MG63 (cell line): ENCODE results near the gene MICAL3. TPM values are rescaled to one million over a fixed set of nuclear protein-coding genes. Genes with fewer than 3 reads are reported as not detected.
"Not testable (repeated sequence)": the region's sequence is repeated elsewhere in the genome, so short reads cannot be mapped to it uniquely, and the experiment has no call there.

Experiments
- DNase-seq: peaks from one replicate; pipeline ENCODE4 v3.0.0-alpha.2; 2020
- H3K27me3 ChIP-seq: fragments of 250-450 bp; sonication (Bioruptor Pico); 2 replicates; pipeline ENCODE4 v1.5.1; 2020; ENCODE audit warnings: mild to moderate bottlenecking, moderate library complexity
- H3K36me3 ChIP-seq: fragments of 250-450 bp; sonication (Bioruptor Pico); 2 replicates; pipeline ENCODE4 v1.5.1; 2020; ENCODE audit warnings: mild to moderate bottlenecking, moderate library complexity
- H3K4me3 ChIP-seq: fragments of 250-450 bp; sonication (Bioruptor Pico); 2 replicates; pipeline ENCODE4 v1.5.1; 2020; ENCODE audit warnings: mild to moderate bottlenecking, moderate library complexity
- H3K9me3 ChIP-seq: fragments of 250-450 bp; sonication (Bioruptor Pico); 2 replicates; pipeline ENCODE4 v1.5.1; 2020; ENCODE audit warnings: mild to moderate bottlenecking, moderate library complexity
- total RNA-seq: library from RNA; depleted of rRNA; stranded (reverse); fragments of >200 nt; shearing (Covaris generic); gene quantifications from 2 replicates; pipeline ENCODE4 v1.2.3, GENCODE V29; 2014; ENCODE audit warnings: low replicate concordance

Gene MICAL3
- total RNA-seq, 1 experiment from 2014 or later: 13.4 TPM

DNA sequence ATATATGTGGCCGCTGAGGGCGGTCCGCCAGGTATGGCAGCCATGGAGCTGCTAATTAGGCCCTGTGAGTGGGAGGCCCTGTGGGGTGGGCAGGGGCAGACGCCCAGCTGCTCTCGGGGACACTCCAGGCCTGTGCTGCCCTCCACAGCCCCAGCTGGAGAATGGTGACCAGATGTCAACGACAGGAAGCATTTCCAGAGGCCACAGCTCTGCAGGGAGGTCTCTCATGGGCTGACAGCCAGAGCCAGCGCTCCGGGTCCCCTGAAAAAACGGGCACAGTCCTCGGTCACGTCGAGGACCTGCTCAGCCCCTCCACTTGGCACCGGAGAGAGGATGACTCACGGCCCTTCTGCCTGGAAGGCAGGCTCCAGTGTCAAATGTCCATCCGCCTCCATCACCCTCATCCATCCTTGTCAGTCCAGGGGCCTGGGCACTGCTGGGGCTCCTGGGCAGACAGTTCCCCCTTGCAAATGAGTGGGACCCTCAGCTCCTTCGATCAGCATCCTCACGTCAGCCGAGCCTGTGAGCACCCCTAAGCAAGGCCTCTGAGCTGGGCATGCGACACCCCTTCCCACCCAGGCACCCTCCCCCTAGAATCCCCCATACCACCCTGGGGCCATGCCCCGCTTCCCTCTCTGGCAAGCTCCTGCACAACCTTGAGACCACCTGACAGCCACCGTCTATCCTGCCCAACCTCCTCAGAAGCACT lies 252.0 kb downstream of the MICAL3 start:
- H3K4me3 ChIP-seq: no peak overlapping the region
- peak; percentile 33 for DNase-seq
- H3K9me3 ChIP-seq: no peaks in the 10 kb centered on the region
- H3K27me3 ChIP-seq: no peaks in the 10 kb centered on the region
- H3K36me3 ChIP-seq: no peaks in the 10 kb centered on the region

DNA sequence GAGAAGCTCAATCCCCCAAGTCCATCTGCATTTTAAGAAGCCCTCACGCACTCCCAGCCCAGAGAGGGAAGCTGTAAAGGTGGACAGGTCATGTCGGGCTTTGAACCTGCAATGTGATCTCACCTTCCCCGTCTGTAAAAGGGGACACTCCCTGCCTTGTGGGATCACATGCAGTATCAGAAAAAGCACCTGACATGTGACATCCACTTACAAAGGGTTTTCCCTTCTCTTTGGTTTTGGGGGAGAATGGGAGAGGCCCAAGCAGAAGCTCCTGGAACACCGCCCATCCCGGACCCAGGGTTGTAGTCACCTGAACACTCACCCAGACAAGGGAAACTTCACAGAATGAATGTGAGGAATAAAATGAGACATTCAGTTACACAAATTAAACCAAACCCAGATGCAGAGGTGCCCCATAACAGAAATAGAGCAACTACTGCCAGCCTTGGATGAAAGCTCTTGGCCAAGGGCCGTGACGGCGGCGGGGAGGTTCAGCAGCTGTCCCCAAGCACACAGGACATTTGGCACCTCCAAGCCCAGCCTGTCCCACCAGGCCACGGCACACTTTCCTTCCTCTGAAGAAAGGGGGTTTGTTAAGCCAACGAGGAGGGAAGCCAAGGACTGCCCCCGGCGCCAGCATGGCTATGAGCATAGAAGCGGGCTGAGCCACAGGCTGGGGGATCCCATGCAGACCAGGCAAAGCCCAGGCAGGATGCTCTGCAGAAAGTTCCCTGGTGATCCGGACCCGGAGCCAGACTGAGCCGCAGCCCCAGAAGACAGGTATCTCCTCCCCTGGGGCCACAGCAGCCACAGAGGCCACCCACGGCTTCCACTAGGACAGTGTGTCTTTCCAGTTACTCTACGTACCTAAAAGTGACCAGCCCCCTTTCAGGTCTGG lies 253.9 kb downstream of the MICAL3 start:
- Histone ChIP-seq H3K36me3 (no peaks in the 10 kb centered on the region), H3K9me3 (no peaks in the 10 kb centered on the region), H3K4me3 (no peak overlapping the region), H3K27me3 (no peaks in the 10 kb centered on the region)
- DNase-seq: no peak

DNA sequence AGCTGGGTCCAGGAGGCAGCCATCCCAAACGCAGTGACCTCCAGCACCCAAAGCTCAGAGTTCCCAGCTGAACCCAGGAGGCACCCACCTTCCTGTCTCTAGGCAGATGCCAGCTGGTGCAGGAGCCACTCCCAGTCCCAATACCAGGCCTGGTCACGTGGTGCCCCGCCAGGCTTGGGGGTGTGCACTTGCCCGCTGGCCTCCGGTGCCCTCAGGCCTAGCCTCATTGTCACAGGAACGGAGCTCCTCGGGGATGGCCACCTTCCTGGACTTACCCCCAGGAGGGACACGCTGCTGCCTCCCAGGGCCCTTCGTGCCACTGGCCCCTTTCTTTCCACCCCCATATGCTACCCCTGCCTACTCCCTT lies 254.7 kb downstream of the MICAL3 start:
- DNase-seq: no peak
- no peak overlapping the region for H3K4me3 ChIP-seq
- no peaks in the 10 kb centered on the region for H3K36me3 ChIP-seq

DNA sequence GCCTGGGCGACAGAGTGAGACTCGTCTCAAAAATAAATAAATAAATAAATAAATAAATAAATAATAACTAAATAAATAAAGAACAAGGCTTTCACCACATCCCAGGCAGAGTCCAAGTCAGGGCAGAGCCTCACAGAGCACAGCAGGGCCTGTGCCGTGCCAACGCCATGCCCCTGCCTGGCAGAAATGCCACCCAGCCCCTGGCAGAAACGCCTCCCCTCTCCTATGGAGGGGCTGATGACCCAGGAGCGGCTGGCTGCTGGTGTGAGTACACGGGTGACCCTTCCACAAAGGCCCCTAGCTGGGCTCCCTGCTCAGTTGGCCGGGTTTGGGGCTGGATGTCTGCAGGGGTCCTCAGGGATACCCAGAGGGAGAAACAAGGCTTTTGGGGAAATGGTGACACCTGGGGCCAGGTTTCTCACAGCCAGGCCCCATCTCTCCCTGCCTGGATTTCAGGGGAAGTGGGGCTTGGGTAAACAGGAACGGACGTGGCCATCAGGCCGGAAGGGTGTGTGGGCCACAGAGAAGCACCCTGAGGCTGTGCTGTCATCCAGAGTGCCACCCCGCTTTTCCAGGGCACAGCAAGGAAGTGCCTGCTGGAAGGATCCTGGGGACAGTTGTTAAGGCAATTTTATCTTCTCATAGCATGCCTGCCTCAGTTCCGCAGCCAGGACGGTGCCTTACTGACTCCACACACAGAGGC lies 255.2 kb downstream of the MICAL3 start:
- Histone ChIP-seq H3K9me3 (no peaks in the 10 kb centered on the region), H3K4me3 (no peak overlapping the region), H3K36me3 (no peaks in the 10 kb centered on the region), H3K27me3 (no peaks in the 10 kb centered on the region)
- DNase-seq: no peak

More for the DNA sequence above, 254.7 kb downstream of the MICAL3 start:
- no peaks in the 10 kb centered on the region for H3K27me3 ChIP-seq
- no peaks in the 10 kb centered on the region for H3K9me3 ChIP-seq

DNA sequence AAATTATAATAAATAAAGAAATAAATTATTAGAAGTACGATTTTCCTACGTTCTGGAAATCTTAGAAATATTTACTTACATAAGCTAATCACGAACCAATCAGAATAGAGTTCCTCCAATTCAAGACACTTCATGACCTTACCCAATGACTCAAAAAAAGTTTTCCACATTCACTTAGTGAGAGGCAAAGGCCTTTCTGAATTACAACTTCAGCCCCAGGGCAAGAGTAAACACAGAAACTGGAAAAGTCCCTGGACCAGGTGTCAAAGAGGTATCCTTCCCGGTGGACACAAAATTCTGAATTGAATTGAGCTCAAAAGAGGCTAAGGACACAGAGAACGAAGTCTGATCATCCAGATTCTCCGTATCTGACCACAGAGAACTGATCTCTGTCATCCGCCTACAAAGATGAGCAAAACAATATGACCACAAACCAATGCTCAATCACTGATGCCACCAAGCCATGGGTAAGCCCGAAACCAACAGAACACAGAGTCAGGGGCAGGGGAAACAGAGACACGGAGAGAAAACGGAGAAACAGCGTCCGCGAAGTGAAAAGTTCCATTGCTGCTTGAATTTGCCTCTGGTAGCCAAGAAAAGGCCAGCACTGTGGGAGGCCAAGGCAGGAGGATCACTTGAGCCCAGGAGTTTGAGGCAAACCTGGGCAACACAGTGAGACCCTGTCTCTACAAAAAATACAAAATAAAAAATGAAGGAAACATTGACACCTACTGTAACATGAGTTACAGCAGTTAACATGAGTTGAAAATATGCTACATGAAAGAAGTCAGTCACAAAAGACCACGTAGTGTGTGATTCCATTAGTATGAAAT lies 256.9 kb downstream of the MICAL3 start:
- H3K4me3 ChIP-seq: no peak overlapping the region
- H3K9me3 ChIP-seq: no peaks in the 10 kb centered on the region
- H3K27me3 ChIP-seq: no peaks in the 10 kb centered on the region
- H3K36me3 ChIP-seq: no peaks in the 10 kb centered on the region
- DNase-seq: no peak

DNA sequence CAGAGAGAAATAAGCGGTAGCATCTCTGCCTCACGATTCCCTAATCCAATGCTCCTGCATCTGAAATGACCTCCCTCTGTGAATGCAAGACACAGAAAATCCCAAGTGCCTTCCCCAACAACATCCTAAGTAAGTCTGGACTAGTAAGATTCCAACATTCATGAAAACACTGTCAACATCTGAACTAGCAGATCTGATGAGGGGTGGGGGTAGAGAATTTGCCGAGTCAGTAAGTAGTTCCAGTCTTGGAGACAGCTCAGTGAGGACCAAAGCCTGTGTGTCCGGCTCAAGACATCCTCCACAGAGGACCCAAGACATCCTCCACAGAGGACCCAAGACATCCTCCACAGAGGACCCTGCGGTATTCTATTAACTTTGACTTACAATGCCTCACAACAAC lies 259.5 kb downstream of the MICAL3 start:
- not testable (repeated sequence) for H3K9me3 ChIP-seq, H3K36me3 ChIP-seq, DNase-seq, H3K4me3 ChIP-seq, H3K27me3 ChIP-seq

DNA sequence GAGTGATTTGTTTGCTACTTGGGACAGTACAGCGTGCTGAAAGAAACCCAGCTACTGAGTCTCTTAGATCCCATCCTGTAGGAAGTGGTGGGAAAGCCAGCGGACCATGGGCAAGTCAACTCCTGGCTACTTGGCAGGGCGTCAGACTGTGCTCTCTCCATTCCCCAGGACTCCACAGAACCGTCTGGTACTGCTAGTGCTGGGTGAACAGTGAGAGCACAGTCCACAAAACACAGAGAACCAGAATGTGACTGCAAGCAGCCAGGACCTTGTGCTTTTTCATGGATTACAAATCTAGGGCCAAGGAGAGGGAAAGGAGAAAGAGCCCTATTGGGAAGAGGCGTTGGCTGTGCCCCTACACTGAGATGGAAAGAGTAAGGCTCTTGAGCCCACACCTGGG lies 260.3 kb downstream of the MICAL3 start:
- no peak overlapping the region for H3K4me3 ChIP-seq

DNA sequence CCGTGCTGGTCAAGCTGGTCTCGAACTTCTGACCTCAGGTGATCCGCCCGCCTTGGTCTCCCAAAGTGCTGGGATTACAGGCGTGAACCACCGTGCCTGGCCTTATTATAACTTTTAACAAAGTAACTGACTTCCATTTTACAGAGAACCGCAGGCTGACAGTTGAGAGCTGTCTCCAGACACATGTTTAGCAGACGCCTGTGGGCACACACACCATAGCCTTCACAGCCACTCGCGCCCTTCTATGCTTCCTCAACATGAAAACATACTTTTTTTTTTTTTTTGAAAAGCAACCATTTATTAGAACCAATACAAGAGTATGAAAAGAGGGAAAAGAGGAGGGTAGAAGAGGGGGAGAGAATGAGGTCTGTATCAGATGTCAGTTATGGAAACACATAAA lies 260.9 kb downstream of the MICAL3 start:
- not testable (repeated sequence) for H3K27me3 ChIP-seq, H3K9me3 ChIP-seq, H3K4me3 ChIP-seq, DNase-seq, H3K36me3 ChIP-seq

More for the DNA sequence above, 260.3 kb downstream of the MICAL3 start:
- Histone ChIP-seq H3K36me3 (no peaks in the 10 kb centered on the region), H3K27me3 (no peaks in the 10 kb centered on the region), H3K9me3 (no peaks in the 10 kb centered on the region)
- DNase-seq: no peak

DNA sequence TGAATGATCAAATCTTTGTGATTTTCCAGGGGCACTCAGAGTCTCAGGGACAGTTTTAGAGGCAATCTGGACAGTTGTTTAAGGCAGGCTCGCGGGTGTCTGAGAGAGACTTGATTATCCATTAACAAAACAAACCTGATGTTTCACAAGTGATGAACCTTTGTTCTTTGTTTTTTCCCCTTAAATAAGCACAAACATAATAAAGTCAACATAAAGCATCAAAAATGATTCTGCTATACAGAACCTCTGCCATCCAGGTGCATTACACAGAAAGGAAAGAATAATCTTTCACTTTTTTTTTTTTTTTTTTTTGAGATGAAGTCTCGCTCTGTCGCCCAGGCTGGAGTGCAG lies 263.2 kb downstream of the MICAL3 start:
- no peak overlapping the region for H3K4me3 ChIP-seq
- no peaks in the 10 kb centered on the region for H3K36me3 ChIP-seq
- DNase-seq: no peak
- no peaks in the 10 kb centered on the region for H3K9me3 ChIP-seq
- no peaks in the 10 kb centered on the region for H3K27me3 ChIP-seq

DNA sequence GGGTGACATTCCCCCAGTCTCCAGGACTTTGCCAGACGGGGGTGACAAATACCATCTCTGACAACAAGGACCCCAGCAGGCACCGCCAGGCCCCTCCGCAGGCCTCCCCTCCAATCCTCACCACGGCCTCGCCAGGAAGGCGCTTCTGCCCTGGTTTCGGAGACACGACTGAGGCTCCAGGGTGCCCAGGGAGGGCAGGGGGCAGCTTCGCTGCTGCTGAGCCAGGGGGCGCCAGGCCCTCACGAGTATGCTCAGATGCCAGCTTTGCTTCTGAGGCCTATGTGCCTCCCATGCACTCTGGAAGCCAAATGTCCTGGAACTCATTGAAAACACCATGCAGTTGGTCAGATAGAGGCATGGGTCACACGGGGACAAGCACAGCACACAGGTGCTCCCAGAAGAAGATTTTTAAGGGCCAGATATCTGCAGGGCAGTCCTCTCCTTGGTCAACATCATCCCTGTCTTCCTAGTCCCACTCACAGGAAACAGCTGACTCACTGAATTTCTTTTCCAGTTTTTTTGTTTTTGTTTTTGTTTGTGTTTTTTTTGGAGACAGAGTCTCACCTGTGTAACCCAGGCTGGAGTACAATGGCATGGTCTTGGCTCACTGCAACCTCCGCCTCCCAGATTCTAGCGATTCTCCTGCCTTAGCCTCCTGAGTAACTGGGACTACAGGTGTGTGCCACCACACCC lies 270.0 kb downstream of the MICAL3 start:
- Histone ChIP-seq H3K36me3 (no peaks in the 10 kb centered on the region), H3K4me3 (no peak overlapping the region)
- DNase-seq: no peak

DNA sequence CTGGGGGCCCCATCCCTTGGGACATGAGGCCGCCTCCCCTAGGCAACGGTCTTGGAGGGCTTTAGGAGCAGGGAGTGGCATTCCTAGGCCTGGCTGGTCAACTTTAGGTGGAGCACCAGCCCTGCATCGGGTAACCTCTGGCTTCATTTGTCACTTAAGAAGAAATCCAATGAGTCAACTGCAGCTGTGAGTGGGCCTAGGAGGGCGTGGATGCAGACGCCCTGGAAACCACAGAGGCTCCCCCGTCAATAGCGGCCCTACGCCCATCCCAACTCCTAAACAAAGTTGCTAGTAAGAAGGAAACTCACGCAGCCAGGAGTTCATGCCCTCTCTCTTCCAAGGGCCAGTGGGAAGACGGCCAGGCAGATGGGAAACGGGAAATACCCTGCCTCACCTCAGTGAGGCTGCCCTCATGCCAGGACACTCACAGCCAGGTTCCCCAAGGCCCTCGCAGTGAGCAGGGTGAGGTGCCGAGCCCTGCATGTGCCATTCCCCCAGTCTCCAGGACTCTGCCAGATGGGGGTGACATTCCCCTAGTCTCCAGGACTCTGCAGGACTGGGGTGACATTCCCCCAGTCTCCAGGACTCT lies 270.9 kb downstream of the MICAL3 start:
- no peak overlapping the region for H3K4me3 ChIP-seq
- no peaks in the 10 kb centered on the region for H3K9me3 ChIP-seq
- DNase-seq: no peak
- H3K27me3 ChIP-seq: no peaks in the 10 kb centered on the region
- H3K36me3 ChIP-seq: no peaks in the 10 kb centered on the region

More for the DNA sequence above, 270.0 kb downstream of the MICAL3 start:
- Histone ChIP-seq H3K27me3 (no peaks in the 10 kb centered on the region), H3K9me3 (no peaks in the 10 kb centered on the region)

DNA sequence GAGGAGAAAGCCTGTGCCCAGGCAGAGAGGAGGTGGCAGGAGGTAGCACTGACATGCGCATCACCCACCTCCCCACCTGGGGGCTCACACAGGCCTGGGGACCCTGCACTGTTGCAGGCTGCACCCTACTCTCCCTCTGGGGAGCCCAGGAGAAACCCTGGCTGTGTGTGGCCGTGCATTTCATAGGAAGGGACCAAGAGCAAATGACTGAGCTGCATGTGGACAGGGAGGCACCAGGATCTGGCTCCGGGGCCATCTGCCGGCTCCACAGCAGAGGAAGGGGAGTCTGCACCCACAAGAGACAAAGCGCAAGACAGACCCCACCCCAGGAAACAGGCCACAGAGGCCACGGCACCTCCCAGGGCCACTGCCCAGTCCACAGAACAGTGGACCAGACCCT lies 272.8 kb downstream of the MICAL3 start:
- Histone ChIP-seq H3K4me3 (no peak overlapping the region), H3K36me3 (no peaks in the 10 kb centered on the region), H3K9me3 (no peaks in the 10 kb centered on the region), H3K27me3 (no peaks in the 10 kb centered on the region)
- DNase-seq: no peak

DNA sequence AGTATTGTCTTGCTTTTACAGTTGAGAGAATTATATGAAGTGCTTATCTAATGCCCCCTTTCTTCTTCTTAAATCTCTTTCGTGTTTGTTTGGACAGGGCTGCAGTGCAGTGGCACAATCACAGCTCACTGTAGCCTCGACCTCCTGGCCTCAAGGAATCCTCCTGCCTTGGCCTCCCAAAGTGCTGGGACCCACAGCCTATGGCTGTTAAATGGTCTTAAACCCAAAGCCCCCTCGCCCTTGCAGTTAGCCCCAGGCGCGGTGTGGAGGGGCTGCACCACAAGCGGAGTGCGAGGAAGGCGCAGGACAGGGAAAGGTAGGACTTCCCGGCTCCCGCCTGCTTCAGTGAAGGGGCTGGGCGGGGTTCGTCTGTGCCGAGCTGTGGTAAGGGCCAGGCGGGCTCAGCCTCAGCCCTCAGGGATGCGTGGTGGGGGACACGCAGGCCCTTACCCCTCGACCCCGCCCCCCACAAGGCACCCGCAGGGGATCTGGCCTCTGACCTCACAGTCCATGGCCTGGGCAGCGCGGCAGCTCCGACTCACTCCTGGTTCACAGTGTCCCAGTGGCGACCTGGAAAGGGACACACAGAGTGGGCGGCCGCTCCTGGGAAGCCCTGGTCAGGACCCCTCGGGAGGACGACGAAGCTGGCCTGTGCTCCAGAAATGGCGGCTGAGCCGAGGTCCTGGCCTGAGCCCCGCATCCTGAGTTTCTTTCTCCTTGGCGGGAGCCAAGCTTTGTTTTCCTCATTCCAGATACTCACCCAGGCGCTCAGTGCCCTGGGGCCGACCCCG lies 274.6 kb downstream of the MICAL3 start:
- no peak overlapping the region for H3K4me3 ChIP-seq
- no peak for DNase-seq
- H3K36me3 ChIP-seq: no peaks in the 10 kb centered on the region
- H3K9me3 ChIP-seq: no peaks in the 10 kb centered on the region
- no peaks in the 10 kb centered on the region for H3K27me3 ChIP-seq

DNA sequence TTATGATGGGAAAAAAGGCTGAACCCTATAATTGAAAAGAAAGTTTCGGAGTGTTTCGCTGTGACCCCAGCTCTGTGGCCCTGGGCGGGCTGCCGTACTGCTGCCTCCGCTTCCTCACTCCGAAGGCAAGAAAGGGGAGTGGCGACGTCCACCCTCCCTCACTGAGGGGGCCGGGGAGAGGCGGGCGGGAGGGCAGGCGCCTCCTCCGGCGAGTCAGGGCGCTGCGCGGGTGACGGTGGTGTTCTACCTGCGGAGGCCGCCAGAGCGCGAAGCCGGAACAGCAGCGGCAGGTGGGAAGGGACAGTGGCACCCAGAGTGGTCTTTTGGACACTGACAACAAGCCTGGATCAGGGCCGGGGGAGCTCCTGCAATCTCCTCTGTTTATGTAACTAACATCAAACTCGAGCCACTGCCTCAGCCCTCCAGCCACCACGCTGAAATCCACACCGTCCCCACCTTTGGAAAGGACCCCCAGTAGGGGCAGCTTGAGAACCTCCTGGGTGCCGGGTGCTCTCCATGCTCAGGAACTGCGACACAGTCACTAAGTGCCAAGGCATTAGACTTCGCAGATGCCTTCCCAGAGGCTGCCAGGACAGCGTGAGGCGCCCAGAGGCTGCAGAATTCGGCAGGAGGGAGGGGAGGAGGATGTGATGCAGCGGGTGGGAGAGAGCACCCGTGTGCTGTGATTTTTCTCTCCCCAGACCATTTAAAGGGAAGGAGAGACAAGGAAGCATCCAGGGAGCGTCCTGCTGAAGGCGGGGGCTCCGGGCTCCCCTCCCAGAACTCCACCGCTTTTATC lies 275.6 kb downstream of the MICAL3 start:
- no peak for DNase-seq
- Histone ChIP-seq H3K9me3 (no peaks in the 10 kb centered on the region), H3K4me3 (no peak overlapping the region), H3K36me3 (no peaks in the 10 kb centered on the region), H3K27me3 (no peaks in the 10 kb centered on the region)
